Measurements from ENCODE around the gene AFAP1. TPM values are rescaled to one million over a fixed set of nuclear protein-coding genes. Genes with fewer than 3 reads are reported as not detected.

The AFAP1 gene
- total and polyA plus RNA-seq, 8 donors: 3.2 to 15.9 (median 6.3) TPM

DNA sequence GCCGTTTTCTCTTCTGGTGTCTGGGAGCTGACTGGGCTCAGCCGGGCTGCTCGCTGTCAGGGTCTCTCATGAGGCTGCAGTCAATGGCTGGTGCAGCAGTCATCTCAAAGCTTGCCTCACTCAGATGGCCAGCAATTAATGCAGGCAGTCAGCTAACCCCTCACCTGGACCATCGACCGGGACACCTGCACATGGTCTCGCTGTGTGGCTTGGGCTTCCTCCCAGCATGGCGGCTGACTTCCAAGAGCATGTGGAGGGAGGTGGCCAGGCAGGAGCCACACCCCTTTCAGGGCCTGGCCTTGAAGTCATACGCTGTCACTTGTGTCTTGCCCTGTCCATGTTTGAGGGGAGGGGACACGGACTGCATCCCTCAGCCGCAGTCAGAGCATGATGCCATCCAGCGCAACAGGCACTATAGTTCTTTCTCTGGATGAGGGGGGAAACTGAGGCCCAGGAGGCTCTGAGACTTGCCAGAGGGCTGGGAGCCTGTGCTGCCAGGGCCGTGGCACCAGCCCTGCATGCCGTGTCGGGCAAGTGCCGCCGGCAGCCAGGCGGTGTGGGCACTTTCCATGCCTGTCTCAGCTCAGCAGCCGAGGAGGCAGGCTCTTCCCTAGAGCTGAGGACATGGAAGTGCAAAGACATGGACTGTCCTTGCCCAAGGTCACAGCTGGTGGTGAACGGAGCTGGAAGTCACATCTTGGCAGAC is 201.8 kb downstream of the AFAP1 start:
- Histone ChIP-seq H3K27ac (no peak overlapping the region), H3K4me1 (no peaks in the 10 kb centered on the region), H3K4me3 (no peak overlapping the region), H3K36me3 (no peaks in the 10 kb centered on the region), H3K9me3 (no peaks in the 10 kb centered on the region), H3K27me3 (no peaks in the 10 kb centered on the region)
- WGBS, 2 donors: 85 to 91% methylated on average over 19 of the region's 19 CpGs
- DNase-seq (peak in 1 of 6 donors; percentile 19), ATAC-seq (no peak), FAIRE-seq (no peak)
- intact Hi-C loops (cut with DNase I): no loop called here
- TF ChIP-seq, protein P1, sequence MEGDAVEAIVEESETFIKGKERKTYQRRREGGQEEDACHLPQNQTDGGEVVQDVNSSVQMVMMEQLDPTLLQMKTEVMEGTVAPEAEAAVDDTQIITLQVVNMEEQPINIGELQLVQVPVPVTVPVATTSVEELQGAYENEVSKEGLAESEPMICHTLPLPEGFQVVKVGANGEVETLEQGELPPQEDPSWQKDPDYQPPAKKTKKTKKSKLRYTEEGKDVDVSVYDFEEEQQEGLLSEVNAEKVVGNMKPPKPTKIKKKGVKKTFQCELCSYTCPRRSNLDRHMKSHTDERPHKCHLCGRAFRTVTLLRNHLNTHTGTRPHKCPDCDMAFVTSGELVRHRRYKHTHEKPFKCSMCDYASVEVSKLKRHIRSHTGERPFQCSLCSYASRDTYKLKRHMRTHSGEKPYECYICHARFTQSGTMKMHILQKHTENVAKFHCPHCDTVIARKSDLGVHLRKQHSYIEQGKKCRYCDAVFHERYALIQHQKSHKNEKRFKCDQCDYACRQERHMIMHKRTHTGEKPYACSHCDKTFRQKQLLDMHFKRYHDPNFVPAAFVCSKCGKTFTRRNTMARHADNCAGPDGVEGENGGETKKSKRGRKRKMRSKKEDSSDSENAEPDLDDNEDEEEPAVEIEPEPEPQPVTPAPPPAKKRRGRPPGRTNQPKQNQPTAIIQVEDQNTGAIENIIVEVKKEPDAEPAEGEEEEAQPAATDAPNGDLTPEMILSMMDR (IDR thresholded peaks at IDR 0.05): no peak

DNA sequence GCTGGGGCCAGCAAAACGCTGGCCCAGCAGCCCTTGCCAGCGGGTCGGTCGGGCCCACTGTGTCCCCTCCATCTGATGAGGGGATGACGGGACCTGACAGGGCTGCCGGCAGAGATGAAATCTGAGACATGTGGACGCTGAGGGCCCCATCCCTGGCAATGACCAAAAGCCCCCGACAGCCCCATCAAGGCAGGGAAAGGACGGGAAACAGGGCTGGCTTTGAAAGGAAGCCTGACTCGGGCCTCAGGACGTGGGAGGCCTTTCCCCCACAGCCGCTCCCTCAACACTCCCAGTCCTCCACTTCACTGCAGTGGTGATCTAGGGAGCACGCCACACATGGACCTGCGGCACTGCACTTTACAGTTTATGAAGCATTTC is 202.4 kb downstream of the AFAP1 start:
- 74 to 75% methylated on average over 14 of the region's 14 CpGs for WGBS, 2 donors
- no peaks in the 10 kb centered on the region for H3K4me1 ChIP-seq
- no peak for ATAC-seq
- no peak overlapping the region for H3K4me3 ChIP-seq
- H3K27ac ChIP-seq: no peak overlapping the region
- H3K27me3 ChIP-seq: no peaks in the 10 kb centered on the region
- H3K9me3 ChIP-seq: no peaks in the 10 kb centered on the region
- intact Hi-C loops (cut with DNase I): no loop called here
- DNase-seq: peak in 1 of 6 donors; percentile 30
- TF ChIP-seq, protein P1 (IDR thresholded peaks at IDR 0.05): no peak
- no peaks in the 10 kb centered on the region for H3K36me3 ChIP-seq
- FAIRE-seq: no peak

DNA sequence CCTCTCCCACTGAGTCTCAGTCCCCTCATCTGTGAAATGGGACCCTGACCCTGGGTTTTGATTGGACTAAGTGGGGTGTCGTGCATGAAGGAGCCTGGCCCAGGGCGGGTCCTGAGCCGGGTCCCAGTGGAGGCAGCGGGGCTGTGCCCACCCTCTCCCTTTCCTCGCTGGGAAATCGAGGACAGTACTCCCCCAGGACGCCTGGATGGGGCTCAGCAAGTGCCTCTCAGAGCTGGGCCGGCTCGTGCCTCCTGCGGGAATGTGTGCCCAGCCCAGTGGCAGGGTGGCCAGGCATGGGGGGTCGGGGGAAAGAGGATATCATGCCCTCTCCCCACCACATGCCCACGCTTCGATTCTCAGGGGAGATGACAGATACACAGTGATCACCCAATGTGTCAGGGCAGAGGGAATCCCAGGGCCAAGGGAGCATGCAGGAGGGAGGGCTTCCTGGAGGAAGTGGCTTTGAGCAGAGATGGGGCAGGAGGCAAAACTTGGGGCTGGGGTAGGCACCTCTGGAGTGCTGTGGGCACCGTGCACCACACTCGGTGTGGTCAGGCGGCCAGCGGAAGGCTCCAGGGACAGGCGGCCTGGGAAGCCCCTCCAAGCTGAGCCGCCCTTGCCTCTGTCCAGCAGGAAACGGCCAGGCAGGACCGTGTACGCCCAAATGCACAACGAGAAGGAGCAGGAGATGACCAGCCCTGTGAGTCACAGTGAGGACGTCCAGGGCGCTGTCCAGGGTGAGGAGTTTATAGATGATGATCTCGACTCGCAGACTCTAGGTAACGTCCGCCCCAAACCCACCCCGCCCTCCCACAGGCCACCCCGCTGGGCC is 203.0 kb downstream of the AFAP1 start:
- TF ChIP-seq, protein P1 (IDR thresholded peaks at IDR 0.05): no peak
- 61 to 66% methylated on average over 31 of the region's 31 CpGs for WGBS, 2 donors
- Histone ChIP-seq H3K27ac (no peak overlapping the region), H3K36me3 (no peaks in the 10 kb centered on the region), H3K4me1 (no peaks in the 10 kb centered on the region), H3K9me3 (no peaks in the 10 kb centered on the region), H3K4me3 (no peak overlapping the region), H3K27me3 (no peaks in the 10 kb centered on the region)
- intact Hi-C loops (cut with DNase I): no loop called here
- ATAC-seq: no peak
- DNase-seq: peak in 1 of 6 donors; percentile 41
- FAIRE-seq: no peak

DNA sequence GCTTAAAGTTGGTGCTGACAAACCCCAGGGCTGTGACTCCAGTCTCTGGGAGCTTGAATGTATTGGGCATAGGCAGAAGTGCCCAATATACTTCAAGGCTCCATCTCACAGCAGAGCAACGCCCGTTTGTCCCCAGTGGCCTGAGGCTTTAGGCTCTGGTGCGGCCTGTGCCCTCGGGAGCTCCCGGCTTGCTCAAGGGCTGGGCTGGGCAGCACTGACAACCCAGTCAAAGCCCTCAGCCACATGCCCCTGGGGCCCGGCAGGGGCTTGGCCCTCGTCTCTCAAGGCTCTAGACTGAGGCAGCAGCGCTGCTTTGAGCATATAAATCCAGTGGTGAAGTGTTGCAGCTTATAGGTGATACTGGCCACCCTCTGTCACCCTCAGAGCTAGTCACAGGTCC is 203.7 kb downstream of the AFAP1 start:
- 59 to 80% methylated on average over 8 of the region's 8 CpGs for WGBS, 2 donors
- no peaks in the 10 kb centered on the region for H3K27me3 ChIP-seq
- FAIRE-seq: no peak
- intact Hi-C loops (cut with DNase I): no loop called here
- DNase-seq: peak in 1 of 6 donors; percentile 45
- H3K9me3 ChIP-seq: no peaks in the 10 kb centered on the region
- ATAC-seq: no peak
- H3K4me1 ChIP-seq: no peaks in the 10 kb centered on the region
- no peaks in the 10 kb centered on the region for H3K36me3 ChIP-seq
- TF ChIP-seq, protein P1 (IDR thresholded peaks at IDR 0.05): no peak
- H3K27ac ChIP-seq: no peak overlapping the region
- no peak overlapping the region for H3K4me3 ChIP-seq

DNA sequence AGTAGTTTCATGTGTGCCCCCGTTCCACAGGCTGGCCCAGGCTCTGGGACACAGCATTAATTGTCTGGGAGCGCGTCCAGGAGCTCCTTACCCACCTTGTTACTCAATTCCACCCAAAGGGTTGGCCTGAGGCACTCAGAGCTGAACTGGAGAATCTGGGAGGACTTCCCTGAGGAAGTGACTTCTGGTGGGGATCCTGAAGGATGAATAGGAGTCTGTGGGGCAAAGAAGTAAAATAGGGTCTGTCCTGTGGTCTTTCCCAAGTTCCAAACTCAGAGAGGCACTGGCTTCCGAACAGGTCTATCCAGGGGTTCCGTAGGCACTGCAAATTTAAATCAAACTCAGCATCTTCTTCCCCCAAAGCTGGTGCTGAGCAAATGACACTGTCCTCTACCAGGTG is 204.3 kb downstream of the AFAP1 start:
- FAIRE-seq (no peak), DNase-seq (no peak), ATAC-seq (no peak)
- intact Hi-C loops (cut with DNase I): no loop called here
- no peaks in the 10 kb centered on the region for H3K36me3 ChIP-seq
- 73 to 87% methylated on average over 5 of the region's 5 CpGs for WGBS, 2 donors
- H3K9me3 ChIP-seq: no peaks in the 10 kb centered on the region
- TF ChIP-seq, protein P1 (IDR thresholded peaks at IDR 0.05): no peak
- no peaks in the 10 kb centered on the region for H3K4me1 ChIP-seq
- no peaks in the 10 kb centered on the region for H3K27me3 ChIP-seq
- H3K4me3 ChIP-seq: no peak overlapping the region
- no peak overlapping the region for H3K27ac ChIP-seq
